Rectal smooth muscle tissue (tissue), 1 donor: ENCODE data around the gene TXNDC11.

Source experiments
- H3K27ac ChIP-seq: one replicate; pipeline ENCODE4 v1.7.0; 2013; ENCODE audit warnings: low read depth, low read length, inconsistent platforms
- H3K27me3 ChIP-seq: one replicate; pipeline ENCODE4 v1.7.0; 2013; ENCODE audit warnings: low read length; ENCODE audit not compliant: control insufficient read depth, insufficient read depth
- H3K36me3 ChIP-seq: one replicate; pipeline ENCODE4 v1.7.0; 2013; ENCODE audit warnings: low read length; ENCODE audit not compliant: control insufficient read depth, insufficient read depth
- H3K4me1 ChIP-seq: one replicate; pipeline ENCODE4 v1.7.0; 2013; ENCODE audit warnings: low read length; ENCODE audit not compliant: control insufficient read depth, insufficient read depth
- H3K4me3 ChIP-seq: one replicate; pipeline ENCODE4 v1.7.0; 2013; ENCODE audit warnings: low read length
- H3K9ac ChIP-seq: one replicate; pipeline ENCODE4 v1.7.0; 2013; ENCODE audit warnings: low read length

The TXNDC11 gene

DNA sequence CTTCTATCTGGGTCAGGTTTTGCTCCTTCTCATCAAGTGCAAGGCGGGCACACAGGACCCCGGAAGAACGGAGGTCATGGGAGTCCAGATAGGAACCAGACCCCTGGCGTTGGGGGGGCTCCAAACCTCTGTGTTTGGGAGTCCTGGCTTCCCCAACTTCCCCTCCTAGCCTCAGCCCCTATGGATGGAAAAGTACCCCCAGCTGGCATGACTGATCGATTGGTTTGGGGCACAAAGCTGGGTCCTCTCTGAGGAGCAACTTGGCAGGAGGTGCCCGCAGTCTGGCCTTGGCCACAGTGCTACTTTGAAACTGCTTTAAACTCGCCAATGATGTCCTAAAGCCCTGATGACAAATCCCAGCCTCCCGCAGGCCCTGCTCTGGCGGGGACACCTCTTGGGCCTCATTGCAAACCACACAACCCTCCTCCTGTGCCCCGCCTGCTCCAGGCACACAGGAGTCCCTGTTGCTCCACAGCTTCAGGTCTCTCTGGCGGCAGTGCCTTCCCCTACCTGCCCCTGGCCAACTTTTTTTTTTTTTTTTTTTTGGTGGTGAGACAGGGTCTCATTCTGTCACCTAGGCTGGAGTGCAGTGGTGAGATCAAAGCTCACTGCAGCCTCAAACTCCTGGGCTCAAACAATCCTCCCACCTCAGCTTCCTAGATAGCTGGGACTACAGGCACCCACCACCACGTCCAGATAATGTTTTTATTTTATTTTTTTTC lies 112.5 kb downstream of the TXNDC11 start:
- Histone ChIP-seq H3K36me3 (no peaks in the 10 kb centered on the region), H3K4me3 (no peak overlapping the region), H3K27me3 (no peaks in the 10 kb centered on the region), H3K27ac (peak overlapping the region; percentile 57), H3K9ac (no peak overlapping the region), H3K4me1 (peaks cover 8% of the 10 kb centered on the region)
